NCI-H446 (cell line): ENCODE measurements around the gene SPDYC.
"Not testable (repeated sequence)": the region's sequence is repeated elsewhere in the genome, so short reads cannot be mapped to it uniquely, and the experiment has no call there.

Experiments
- DNase-seq, 2 experiments: peaks; one replicate each; lab custom pipeline; 2025; lab: John Stamatoyannopoulos, UW

Gene SPDYC

DNA sequence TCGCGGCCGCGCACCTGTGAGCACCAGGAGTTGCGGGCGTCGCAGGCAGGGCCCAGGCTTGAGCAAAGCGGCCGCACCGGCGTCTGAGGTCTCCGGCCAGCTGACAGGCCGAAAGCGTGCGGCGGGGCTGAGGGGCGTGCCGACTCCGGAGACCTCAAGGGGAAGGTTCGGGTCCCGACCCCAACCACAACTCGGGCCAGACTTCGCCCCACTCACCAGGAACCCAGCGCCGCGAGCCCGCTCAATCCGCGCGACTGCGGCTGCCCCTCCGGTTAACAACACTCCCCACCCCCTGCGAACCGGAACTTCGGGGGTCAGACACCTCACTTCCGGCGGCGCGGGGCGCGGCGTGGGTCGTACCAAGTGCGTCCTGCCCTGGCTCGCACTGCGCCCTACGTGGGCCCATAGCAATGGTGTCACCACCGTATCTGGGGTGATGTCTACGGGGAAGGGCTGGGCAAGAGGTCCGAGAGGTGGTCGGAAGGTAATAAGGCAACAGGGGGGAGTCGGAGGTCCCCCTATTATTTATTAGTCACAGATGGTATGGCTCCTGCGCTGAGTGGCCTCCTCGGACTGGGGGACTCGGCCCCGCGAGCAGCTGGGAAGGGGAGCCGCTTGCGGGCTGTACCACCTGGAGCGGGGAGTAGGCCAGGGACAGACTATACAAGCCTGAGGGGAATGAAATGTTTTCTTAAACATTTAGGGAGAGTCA, 35.6 kb upstream of the SPDYC start, which contains the start of gene SYVN1:
SYVN1 (minus strand) TSS at position 280 of the 712 bp plus-strand sequence. CDS start 918 bp downstream, outside the sequence.
- peak; percentile 77 to 92 for DNase-seq

DNA sequence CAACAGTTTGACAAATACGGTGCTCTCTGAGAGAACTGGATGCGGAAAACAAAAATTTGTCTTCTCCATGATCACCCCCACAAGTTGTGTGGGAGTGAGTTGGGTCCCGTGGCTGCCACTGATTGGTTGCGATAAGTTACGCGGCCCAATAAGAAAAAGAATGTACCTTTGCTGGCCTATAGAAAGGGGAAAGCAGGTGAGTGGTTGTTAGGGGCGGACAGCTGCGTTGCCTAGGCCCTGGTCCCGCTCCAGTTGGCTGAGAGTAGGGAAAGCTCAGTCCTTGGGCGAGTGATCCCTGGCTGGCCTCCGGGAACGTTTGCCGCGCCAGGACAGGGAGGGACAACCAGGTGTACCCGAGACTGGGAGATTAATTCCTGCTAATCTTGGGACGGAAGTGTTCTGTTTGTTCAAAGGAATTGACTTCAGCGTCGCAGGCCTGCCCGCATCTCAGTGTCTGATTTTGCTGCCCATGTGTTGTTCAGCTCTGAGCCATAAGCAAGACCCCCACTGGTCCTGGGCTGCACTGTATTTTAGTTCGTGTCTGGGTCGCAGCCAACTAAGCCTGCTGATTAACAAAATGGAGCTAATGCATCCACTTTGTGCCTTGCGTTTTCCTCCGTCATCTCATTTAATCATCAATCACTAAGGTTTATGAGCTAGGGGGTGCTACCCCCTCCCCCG, 34.9 kb upstream of the SPDYC start:
- DNase-seq, result peak; percentile 92 to 95

DNA sequence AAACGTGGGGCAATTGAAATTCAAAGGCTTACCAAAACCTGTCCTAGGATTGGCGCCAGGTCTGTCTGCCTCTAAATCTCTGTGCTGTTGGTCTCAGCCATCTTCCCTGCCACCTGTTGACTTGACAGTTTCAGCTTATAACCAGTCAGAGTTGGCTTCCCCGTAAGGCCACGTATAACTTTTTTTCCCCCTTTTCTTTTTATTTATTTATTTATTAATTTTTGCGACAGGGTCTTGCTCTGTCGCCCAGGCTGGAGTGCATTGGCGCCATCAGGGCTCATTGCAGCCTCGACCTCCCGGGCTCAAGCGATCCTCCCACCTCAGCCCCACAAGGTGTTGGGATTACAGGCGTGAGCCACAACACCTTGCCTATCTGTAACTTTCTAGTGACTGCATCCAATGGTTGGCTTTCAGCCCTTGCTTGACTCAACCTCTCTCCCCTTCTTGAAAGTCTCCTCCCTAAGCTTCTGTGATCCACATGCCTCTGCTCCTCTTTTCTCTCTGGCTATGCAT, 34.3 kb upstream of the SPDYC start:
- DNase-seq, result no peak

DNA sequence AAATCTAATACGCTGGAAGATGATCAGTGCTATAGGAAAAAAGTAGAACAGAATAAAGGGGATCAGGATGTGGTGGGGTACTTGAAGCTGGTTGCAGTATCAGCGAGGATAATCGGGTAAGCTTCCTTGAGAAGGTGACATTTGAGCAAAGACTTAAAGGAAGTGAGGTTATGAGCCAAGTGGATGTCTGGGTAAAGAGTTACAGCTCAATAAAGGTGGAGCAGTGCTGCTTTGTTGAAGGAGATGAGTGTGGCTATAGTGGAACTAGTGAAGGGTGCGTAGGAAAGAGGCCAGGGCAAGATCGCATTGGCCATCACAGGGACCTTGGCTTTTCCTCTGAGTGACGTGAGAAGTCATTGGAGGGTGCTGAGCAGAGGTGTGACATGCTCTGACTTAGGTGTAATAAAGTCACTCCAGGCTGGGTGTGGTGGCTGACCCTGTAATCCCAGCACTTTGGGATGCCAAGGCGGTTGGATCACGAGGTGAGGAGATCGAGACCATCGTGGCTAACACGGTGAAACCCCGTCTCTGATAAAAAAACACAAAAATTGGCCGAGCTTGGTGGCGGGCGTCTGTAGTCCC, 33.4 kb upstream of the SPDYC start:
- DNase-seq, result no peak

DNA sequence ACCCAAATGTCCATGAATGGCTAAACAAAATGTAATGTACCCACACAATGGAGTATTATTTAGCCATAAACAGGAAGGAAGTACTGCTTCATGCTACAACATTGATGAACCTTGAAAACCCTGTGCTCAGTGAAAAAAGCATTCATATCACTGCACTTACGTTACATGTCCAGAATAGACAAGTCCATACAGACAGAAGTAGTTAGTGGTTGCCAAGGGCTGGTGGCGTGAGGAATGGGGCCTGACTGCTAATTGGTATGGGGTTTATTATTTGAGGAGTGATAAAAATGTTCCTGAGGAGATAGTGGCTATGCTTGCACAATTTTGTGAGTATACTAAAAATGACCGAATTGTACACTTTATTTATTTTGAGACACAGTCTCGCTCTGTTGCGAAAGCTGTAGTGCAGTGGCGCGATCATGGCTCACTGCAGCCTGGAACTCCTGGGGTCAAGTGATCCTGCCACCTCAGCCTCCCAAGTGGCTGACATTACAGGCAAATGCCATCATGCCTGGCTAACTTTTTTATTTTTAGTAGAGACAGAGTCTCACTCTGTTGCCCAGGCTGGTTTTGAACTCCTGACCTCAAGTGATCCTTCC, 28.0 kb upstream of the SPDYC start:
- no peak for DNase-seq

DNA sequence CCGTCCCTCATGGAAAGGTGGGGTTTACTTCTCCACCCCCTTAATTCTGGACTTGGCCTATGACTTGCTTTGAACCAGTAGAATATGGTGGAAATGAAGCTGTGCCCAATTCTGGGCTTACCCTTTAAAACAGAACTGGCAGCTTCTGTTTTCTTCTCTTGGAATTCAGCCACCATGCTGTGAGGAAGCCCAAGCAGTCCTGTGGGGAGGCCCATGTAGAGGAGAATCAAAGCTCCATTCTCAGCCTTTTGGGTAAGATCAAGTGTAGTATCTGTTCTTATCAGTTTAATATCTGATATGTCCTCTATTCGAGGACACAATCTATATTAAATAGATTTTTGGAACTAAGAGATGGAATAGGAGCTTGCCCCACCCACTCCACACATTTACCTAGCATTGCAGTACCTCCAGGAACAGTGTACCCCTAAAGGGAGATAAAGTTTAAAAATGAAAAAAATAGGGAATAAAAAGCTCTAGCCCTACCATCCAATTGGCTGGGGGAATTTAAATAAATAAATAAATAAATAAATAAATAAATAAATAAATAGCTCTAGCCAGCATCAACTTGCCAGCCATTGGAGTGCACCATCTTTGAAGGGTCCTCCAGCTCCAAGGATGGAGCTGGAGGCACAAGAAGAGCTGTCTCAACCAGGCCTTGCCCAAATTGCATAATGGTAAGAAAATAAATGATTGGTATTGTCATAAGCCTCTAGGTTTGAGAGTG, 22.5 kb upstream of the SPDYC start:
- no peak for DNase-seq

DNA sequence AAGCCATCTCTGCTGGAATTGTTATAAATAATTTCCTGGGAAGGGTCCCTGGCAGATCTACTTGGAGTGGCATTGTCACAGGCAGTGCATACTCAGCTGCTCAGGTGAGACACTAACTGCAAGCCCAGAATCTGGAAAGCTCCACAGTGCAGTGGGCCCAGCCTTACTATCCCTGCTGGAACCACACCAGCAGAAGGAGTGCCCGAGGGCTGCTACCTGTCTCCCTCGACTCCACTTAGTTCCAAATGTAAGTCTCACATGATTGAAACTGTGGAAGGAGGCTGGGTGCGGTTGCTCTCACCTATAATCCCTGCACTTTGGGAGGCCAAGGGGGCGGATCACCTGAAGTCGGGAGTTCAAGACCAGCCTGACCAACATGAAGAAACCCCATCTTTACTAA, 21.4 kb upstream of the SPDYC start:
- DNase-seq, result no peak

DNA sequence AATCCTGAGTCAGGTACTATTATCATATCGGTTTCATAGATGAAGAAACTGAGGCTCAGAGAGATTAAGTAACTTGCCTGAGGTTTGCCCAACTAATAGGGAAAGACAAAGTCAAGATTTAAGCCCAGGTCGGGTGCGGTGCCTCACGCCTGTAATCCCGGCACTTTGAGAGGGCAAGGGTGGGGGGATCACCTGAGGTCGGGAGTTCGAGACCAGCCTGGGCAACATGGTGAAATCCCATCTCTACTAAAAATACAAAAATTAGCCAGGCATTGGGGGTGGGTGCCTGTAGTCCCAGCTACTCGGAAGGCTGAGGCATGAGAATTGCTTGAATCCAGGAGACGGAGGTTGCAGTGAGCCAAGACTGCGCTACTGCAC, 19.9 kb upstream of the SPDYC start:
- DNase-seq, result not testable (repeated sequence)

DNA sequence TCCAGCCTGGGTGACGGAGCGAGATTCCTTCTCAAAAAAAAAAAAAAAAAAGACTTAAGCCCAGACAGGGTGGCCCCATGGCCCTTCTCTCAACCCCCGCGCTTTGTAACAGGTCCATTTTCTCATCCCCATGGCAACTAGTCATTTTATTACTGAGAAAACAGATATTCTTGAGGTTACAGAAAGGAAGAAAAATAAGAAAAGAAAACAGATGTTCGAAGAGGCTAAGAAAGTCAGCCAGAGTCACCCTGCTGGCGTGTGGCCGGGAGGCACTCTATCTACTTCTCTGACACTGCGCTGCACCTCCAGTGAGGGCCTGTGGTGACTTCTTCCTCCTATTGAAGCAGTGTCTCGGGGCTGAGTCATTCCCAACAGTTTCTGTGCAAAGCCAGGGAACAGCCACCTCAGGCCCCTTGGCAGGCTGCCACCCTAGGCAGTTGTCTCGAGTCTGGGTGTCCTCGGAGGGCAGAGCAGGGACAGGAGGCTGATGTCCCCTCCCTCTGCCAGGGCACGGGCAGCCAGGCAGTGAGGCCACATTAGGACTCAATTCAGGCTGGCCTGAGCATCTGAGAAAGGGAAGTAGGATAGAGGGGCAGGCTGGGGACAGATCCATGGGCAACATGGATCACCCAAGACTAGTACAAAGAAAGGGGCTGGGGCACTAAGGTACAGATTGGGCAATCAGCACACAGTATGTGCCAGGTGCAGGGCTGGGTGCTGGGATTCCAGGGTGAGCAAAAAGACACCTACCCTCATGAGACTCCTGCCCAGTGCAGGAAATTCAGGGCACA, 19.3 kb upstream of the SPDYC start:
- DNase-seq, result peak in 1 of 2 experiments; percentile 59

DNA sequence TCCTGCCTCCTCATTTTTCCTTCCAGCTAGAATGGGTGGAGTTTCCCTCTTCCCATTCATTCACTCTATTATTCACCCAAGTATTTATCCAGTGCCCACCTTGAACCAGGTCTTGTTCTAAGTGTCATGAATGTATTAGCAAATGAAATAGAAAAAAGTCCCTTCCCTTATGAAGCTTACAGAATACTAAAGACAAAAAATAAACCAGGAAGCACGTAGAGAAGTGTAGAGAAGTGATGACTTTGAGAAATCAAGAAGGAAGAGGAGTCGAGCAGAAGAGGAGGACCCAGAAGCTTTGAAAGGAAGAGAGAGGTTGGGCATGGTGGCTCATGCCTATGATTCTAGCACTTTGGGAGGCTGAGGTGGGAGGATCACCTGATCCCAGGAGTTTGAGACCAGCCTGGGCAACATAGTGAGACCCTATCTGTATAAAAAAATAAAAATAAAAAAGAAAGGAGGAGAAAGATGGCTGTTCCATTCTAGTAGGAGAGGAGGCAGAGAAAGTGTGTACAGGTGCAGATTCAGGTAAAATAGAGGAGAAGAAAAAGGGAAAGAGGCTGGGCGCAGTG, 18.6 kb upstream of the SPDYC start:
- no peak for DNase-seq

DNA sequence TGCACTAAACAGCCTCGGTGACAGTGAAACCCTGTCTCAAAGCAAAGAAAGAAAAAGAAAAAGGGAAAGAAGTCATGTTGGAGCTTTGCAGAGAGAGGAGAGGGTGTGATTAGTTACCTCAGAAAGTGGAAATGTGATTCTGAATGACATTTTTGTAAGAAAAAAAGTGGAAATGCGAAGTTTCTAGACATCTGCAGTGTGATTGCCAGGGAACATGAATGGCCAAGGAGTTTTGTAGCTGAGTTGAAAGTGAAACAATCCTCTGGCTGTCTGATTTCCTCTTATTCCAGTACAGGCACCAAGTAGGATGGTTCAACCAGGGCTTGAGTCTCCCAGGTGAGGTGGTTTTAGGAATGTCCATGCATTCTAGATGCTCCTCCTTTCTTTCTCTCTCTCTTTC, 17.9 kb upstream of the SPDYC start:
- DNase-seq, result no peak

DNA sequence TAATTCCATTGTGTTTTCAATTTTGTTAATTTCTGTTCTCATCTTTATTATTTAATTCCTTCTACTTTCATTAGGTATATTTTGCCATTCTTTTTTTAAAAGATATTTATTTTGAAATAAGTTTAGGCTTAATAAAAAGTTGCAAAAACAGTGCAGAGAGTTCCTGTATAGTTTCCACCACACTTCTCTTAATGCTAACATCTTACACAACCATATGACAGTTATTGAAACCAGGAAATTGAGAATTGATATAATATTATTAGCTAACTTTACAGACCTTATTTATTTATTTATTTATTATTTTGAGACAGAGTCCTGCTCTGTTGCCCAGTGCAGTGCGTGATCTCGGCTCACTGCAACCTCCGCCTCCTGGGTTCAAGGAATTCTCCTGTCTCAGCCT, 13.8 kb upstream of the SPDYC start:
- DNase-seq, result no peak

DNA sequence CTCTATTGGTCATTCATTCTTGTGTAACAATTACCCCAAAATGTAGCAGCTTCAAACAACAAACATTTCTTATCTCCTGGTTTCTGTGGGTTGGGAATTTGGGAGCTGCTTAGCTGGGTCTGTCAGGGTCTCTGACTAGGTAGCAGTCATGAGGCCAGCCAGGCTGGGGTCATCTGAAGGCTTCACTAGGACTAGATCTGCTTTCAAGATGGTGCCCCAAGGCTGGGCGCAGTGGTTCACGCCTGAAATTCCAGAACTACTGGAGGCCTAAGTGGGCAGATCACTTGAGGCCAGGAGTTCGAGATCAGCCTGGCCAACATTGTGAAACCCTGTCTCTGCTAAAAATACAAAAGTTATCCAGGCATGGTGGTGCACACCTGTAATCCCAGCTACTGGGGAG, 13.1 kb upstream of the SPDYC start:
- no peak for DNase-seq

DNA sequence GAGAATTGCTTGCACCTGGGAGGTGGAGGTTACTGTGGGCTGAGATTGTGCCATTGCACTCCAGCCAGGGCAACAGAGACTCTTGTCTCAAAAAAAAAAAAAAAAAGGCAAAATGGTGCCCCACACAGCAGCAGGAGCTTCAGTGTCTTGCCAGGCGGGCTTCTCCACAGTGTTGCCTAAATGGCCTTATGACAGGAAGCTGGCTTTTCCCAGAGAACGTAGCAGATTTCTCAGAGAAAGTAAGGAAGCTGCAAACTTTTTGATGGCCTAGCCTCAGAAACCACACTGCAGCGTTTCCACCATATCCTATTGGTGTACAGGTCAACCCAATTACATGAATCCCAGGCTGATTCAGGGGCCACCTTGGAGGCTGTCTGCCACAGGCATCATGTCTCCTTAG, 12.7 kb upstream of the SPDYC start:
- no peak for DNase-seq

DNA sequence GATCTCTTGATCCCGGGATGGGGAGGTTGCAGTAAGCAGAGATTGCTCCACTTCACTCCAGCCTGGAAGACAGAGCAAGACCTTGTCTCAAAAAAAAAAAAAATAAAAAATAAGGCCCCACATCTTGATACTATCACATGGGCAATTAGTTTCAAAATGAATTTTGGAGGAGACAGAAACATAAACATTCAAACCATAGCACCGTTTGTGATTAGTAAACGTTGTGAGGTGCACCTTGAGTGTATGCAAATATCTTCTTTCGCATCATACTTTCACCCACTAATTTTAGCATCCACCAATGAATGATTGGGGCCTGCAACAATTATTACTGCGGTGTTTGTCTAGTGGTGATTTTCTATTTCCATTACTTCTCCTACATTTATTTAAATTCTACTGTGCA, 11.0 kb upstream of the SPDYC start:
- DNase-seq, result no peak

DNA sequence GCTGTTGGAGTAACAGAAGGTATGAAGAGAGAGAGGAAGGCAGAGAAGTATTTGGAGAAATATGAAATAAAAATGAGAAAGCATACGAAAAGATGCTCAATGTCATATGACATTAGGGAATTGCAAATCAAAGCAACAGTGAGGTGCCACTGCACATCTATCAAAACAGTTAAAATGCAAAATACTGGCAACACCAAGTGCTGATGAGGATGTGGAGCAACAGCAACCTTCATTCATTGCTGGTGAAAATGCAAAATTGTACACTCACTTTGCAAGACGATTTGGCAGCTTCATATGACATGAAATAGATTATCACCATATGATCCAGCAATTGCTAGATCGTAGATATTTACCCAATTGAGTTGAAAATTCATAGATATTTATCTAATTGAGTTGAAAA, 9.4 kb upstream of the SPDYC start:
- DNase-seq, result no peak

DNA sequence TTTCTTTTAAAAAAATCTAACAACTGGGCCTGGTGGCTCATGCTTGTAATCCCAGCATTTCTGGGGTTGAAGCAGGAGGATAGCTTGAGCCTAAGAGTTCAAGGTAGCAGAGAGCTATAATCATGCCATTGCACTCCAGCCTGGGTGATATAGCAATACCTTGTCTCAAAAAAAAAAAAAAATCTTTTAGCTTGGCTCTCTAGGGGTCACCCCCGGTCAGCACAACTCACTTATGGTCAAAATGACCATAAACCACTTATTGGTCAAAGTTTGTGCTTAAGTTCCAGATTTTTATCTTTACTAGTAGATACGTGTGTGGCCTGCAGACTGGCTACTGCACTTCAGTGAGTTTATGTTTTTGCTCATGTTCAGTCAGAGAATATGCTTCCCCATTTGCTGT, 6.3 kb upstream of the SPDYC start:
- DNase-seq, result no peak

DNA sequence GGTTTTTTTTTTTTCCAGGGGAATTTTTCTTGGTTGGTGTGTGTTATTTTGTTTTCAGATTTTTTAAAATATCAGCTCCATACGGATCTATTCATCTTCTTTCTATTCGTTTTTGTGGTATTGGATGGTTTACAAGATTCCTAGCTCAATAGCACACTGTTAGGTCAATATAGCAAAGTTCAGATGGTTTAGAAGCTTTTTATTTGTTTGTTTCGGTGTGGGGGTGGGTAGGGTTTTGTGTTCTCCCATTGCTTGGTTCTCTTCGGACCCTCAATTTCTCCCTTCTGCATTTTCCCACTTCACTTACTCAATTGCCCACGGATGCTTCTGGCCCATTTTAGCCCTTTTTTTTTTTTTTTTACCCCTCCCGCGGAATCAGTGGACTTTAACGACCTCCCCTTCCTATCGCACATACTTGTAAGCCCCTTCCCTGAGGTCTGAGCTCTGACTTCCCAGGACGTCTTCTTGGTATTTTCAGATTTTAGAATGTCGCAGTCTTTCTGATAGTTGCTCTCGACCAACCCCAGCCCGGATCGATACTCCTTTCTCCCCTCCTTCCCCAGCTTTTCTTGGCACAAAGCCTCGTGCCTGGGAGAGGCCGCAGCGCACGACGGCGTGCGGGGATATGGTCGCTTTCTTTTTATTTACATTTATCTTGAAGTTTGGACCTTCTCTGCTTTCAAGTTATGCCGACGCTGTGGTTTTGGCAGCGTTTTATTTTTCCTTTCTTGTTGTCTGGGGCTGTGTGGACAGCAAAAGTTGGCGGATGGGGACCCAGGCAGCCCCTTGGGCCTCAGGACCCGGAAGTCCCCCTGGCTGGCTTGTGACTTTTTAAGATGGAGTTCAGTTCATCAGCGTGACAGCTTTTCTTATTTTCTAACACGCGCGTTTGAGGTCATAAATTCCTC, 4.4 kb upstream of the SPDYC start:
- no peak for DNase-seq

DNA sequence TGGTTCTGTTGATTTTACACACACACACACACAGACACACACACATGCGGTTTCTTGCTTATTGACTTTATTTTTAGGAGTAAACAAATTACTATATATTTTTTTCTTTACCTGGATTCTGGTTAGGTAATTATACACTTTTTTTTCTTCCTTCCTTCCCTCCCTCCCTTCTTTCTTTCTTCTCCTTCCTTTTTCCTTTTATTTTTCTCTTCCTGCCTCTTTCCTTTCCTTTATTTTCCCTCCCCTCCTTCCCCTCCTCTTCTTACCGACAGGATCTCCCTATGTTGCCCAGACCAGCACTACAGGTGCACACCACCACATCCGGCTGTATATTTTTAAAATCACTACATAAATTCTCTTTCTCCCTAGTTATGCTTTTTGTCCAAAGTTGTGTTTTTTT, 3.1 kb upstream of the SPDYC start:
- DNase-seq, result no peak

DNA sequence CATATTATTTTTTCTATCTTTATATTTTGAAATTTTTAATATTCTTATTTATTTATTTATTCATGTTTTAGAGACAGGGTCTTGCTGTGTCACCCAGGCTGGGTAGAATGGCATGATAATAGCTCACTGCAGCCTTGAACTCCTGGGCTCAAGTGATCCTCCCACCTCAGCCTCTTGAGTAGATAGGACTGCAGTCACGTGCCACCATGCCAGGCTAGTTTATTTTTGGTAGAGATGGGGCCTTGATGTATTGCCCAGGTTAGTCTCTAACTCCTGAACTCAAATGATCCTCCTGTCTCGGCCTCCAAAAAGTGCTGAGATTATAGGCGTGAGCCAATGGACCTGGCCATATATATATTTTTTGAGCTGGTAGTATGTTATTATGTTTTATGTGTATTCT, 2.4 kb upstream of the SPDYC start:
- DNase-seq, result no peak
